Caki2 (cell line): ENCODE data around the gene DPRX. TPM values are rescaled to one million over a fixed set of nuclear protein-coding genes. Genes with fewer than 3 reads are reported as not detected.

Experiments used
- total RNA-seq: library from RNA; depleted of rRNA; stranded (reverse); fragments of >200 nt; shearing (Covaris generic); gene quantifications from 2 replicates; pipeline ENCODE4 v1.2.3, GENCODE V29; 2014; ENCODE audit warnings: low replicate concordance; rRNA removed

The DPRX gene
- total RNA-seq, 1 experiment from 2014 or later, result not detected

Other genes starting within 250 kb of the DPRX start
- gene ZNF765, start 236.8 kb upstream of the DPRX start, total RNA-seq, result 7.4 and 10.2 TPM in 2 replicates
- gene ZNF761, start 200.0 kb upstream of the DPRX start, total RNA-seq, result 6.8 and 9.9 TPM in 2 replicates
- gene ZNF813, start 164.3 kb upstream of the DPRX start, total RNA-seq, result not detected in 2 replicates
- 2.2 and 13.8 TPM in 2 replicates for gene ZNF331, start 93.9 kb upstream of the DPRX start, total RNA-seq
- not detected in 2 replicates for gene NLRP12, start 192.3 kb downstream of the DPRX start, total RNA-seq
- gene MYADM, start 235.9 kb downstream of the DPRX start, total RNA-seq, result 17.3 and 19.2 TPM in 2 replicates